Skeletal muscle satellite cell (primary cell): Measurements from ENCODE around the gene RANBP17.
"Not testable (repeated sequence)": the region's sequence is repeated elsewhere in the genome, so short reads cannot be mapped to it uniquely, and the experiment has no call there.

ENCODE experiments used
- H3K27me3 ChIP-seq: 2 replicates; pipeline ENCODE4 v1.7.0; 2013; ENCODE audit warnings: low read length; ENCODE audit not compliant: control insufficient read depth, insufficient read depth
- H3K36me3 ChIP-seq: 2 replicates; pipeline ENCODE4 v1.7.0; 2013; ENCODE audit warnings: mild to moderate bottlenecking, control low read depth, low read length; ENCODE audit not compliant: insufficient read depth
- H3K4me1 ChIP-seq: 2 replicates; pipeline ENCODE4 v1.7.0; 2013; ENCODE audit warnings: low read length; ENCODE audit not compliant: control insufficient read depth, insufficient read depth
- H3K4me2 ChIP-seq: 2 replicates; pipeline ENCODE4 v1.7.0; 2013; ENCODE audit warnings: mild to moderate bottlenecking, low read length
- H3K4me3 ChIP-seq: 2 replicates; pipeline ENCODE4 v1.7.0; 2013; ENCODE audit warnings: low read length
- H3K9ac ChIP-seq: 2 replicates; pipeline ENCODE4 v1.7.0; 2013; ENCODE audit warnings: mild to moderate bottlenecking, low read depth, low read length, moderate library complexity
- H3K9me3 ChIP-seq: replicated peaks from 2 replicates; pipeline ENCODE4 v1.7.0; 2013; ENCODE audit warnings: mild to moderate bottlenecking, control low read depth, low read length

Gene RANBP17

GRCh38 chr5:171031977-171032376 is 170.2 kb downstream of the RANBP17 start:
- Histone ChIP-seq H3K36me3 (no peaks in the 10 kb centered on the region), H3K27me3 (no peaks in the 10 kb centered on the region), H3K4me3 (no peak overlapping the region), H3K9me3 (no peaks in the 10 kb centered on the region), H3K4me1 (no peaks in the 10 kb centered on the region), H3K9ac (no peak overlapping the region), H3K4me2 (no peak overlapping the region)

GRCh38 chr5:171032435-171032973 is 170.7 kb downstream of the RANBP17 start:
- Histone ChIP-seq H3K9ac (no peak overlapping the region), H3K4me3 (no peak overlapping the region), H3K9me3 (no peaks in the 10 kb centered on the region), H3K4me1 (no peaks in the 10 kb centered on the region), H3K4me2 (no peak overlapping the region), H3K27me3 (no peaks in the 10 kb centered on the region), H3K36me3 (no peaks in the 10 kb centered on the region)

- not testable (repeated sequence) for H3K27me3 ChIP-seq, H3K4me3 ChIP-seq, H3K9ac ChIP-seq, H3K4me2 ChIP-seq, H3K36me3 ChIP-seq, H3K4me1 ChIP-seq, H3K9me3 ChIP-seq
Observed at GRCh38 chr5:171041893-171042292, 180.1 kb downstream of the RANBP17 start.

- H3K4me2 ChIP-seq: no peak overlapping the region
- no peak overlapping the region for H3K4me3 ChIP-seq
- no peak overlapping the region for H3K9ac ChIP-seq
- H3K4me1 ChIP-seq: no peaks in the 10 kb centered on the region
- H3K9me3 ChIP-seq: no peaks in the 10 kb centered on the region
- no peaks in the 10 kb centered on the region for H3K27me3 ChIP-seq
- no peaks in the 10 kb centered on the region for H3K36me3 ChIP-seq
Observed at GRCh38 chr5:171050916-171051315, 189.1 kb downstream of the RANBP17 start.

- no peak overlapping the region for H3K9ac ChIP-seq
- no peaks in the 10 kb centered on the region for H3K36me3 ChIP-seq
- H3K4me1 ChIP-seq: no peaks in the 10 kb centered on the region
- no peak overlapping the region for H3K4me3 ChIP-seq
- H3K27me3 ChIP-seq: no peaks in the 10 kb centered on the region
- no peak overlapping the region for H3K4me2 ChIP-seq
- no peaks in the 10 kb centered on the region for H3K9me3 ChIP-seq
Observed at GRCh38 chr5:171055875-171056454, 194.1 kb downstream of the RANBP17 start.

GRCh38 chr5:171067540-171068130 is 205.8 kb downstream of the RANBP17 start:
- Histone ChIP-seq H3K4me1 (no peaks in the 10 kb centered on the region), H3K27me3 (no peaks in the 10 kb centered on the region), H3K4me3 (no peak overlapping the region), H3K9me3 (no peaks in the 10 kb centered on the region), H3K4me2 (no peak overlapping the region), H3K36me3 (no peaks in the 10 kb centered on the region), H3K9ac (no peak overlapping the region)

GRCh38 chr5:171074747-171075146 is 212.9 kb downstream of the RANBP17 start:
- Histone ChIP-seq H3K9ac (no peak overlapping the region), H3K9me3 (no peaks in the 10 kb centered on the region), H3K4me2 (no peak overlapping the region), H3K27me3 (no peaks in the 10 kb centered on the region), H3K4me1 (no peaks in the 10 kb centered on the region), H3K36me3 (no peaks in the 10 kb centered on the region), H3K4me3 (no peak overlapping the region)

- no peaks in the 10 kb centered on the region for H3K27me3 ChIP-seq
- H3K4me1 ChIP-seq: no peaks in the 10 kb centered on the region
- H3K36me3 ChIP-seq: no peaks in the 10 kb centered on the region
- H3K4me2 ChIP-seq: no peak overlapping the region
- no peaks in the 10 kb centered on the region for H3K9me3 ChIP-seq
- no peak overlapping the region for H3K4me3 ChIP-seq
- H3K9ac ChIP-seq: no peak overlapping the region
Observed at GRCh38 chr5:171080186-171080938, 218.5 kb downstream of the RANBP17 start.

GRCh38 chr5:171081319-171081718 is 219.5 kb downstream of the RANBP17 start:
- H3K4me2 ChIP-seq: no peak overlapping the region
- H3K27me3 ChIP-seq: no peaks in the 10 kb centered on the region
- H3K4me3 ChIP-seq: no peak overlapping the region
- no peaks in the 10 kb centered on the region for H3K4me1 ChIP-seq
- H3K36me3 ChIP-seq: no peaks in the 10 kb centered on the region
- H3K9ac ChIP-seq: no peak overlapping the region
- no peaks in the 10 kb centered on the region for H3K9me3 ChIP-seq

GRCh38 chr5:171092194-171092593 is 230.4 kb downstream of the RANBP17 start:
- peak overlapping the region; percentile 42 for H3K4me2 ChIP-seq
- H3K36me3 ChIP-seq: no peaks in the 10 kb centered on the region
- H3K4me1 ChIP-seq: peaks cover 11% of the 10 kb centered on the region
- no peak overlapping the region for H3K9ac ChIP-seq
- no peaks in the 10 kb centered on the region for H3K27me3 ChIP-seq
- H3K9me3 ChIP-seq: no peaks in the 10 kb centered on the region
- H3K4me3 ChIP-seq: no peak overlapping the region

- no peak overlapping the region for H3K4me2 ChIP-seq
- H3K36me3 ChIP-seq: no peaks in the 10 kb centered on the region
- H3K9me3 ChIP-seq: no peaks in the 10 kb centered on the region
- no peaks in the 10 kb centered on the region for H3K27me3 ChIP-seq
- no peak overlapping the region for H3K9ac ChIP-seq
- peaks cover 11% of the 10 kb centered on the region for H3K4me1 ChIP-seq
- no peak overlapping the region for H3K4me3 ChIP-seq
Observed at GRCh38 chr5:171093598-171093997, 231.8 kb downstream of the RANBP17 start.
